Measurements from ENCODE around the gene KLHDC7A.

GRCh38 chr1:18463063-18463462, 17.7 kb upstream of the KLHDC7A start:
- TF ChIP-seq CTCF (IDR thresholded peaks at IDR 0.05; ENCODE audit: poor library complexity, severe bottlenecking) (no peak), TAF1 (IDR thresholded peaks at IDR 0.05; ENCODE audit: low read depth) (no peak), POLR2AphosphoS5 (IDR thresholded peaks at IDR 0.05) (no peak), RAD21 (conservative IDR thresholded peaks at IDR 0.05) (no peak), EP300 (conservative IDR thresholded peaks at IDR 0.05; ENCODE audit: poor library complexity, severe bottlenecking) (no peak), EZH2 (IDR thresholded peaks at IDR 0.05; ENCODE audit: borderline replicate concordance, insufficient read depth, low read length, poor library complexity, severe bottlenecking) (no peak)
